ENCODE data around the gene MEX3C. TPM values are rescaled to one million over a fixed set of nuclear protein-coding genes. Genes with fewer than 3 reads are reported as not detected.

Gene MEX3C
- total RNA-seq = 10 to 100 TPM; 54.0 to 71.1 TPM
- total RNA-seq = 118 to 141 reads per million in 2 donors

GRCh38 chr18:51197661-51198424 lies at the start of gene MEX3C:
Gene MEX3C (minus strand): TSS chr18:51197681. CDS start chr18:51197320, 361 bp downstream.
- Mint-ChIP-seq H3K27ac (peak within 1 kb of the TSS; percentile 96), H3K4me3 (peak within 1 kb of the TSS; percentile 96), H3K27me3 (no peaks in the 10 kb centered on the region), H3K4me1 (peaks cover 34% of the 10 kb centered on the region), H3K36me3 (ENCODE audit: low read depth) (no peaks in the 10 kb centered on the region)
- DNase-seq = peak; percentile 96 to 99 (median 98)
- H3K9me3 ChIP-seq (ENCODE audit: control insufficient read depth, low read length, poor library complexity, severe bottlenecking) = no peaks in the 10 kb centered on the region
- ATAC-seq = peak; percentile 86

- H3K4me1 Mint-ChIP-seq = no peaks in the 10 kb centered on the region
- H3K27ac Mint-ChIP-seq = no peak overlapping the region
- ATAC-seq = no peak
- no peaks in the 10 kb centered on the region for H3K9me3 ChIP-seq (ENCODE audit: control insufficient read depth, low read length, poor library complexity, severe bottlenecking)
- no peak for DNase-seq
- H3K36me3 Mint-ChIP-seq (ENCODE audit: low read depth) = no peaks in the 10 kb centered on the region
- H3K4me3 Mint-ChIP-seq = no peak overlapping the region
- peaks cover 6% of the 10 kb centered on the region for H3K27me3 Mint-ChIP-seq
These were observed 43.7 kb upstream of the MEX3C start for GRCh38 chr18:51241226-51241625.

GRCh38 chr18:51236225-51236624 lies 38.7 kb upstream of the MEX3C start:
- peaks cover 2% of the 10 kb centered on the region for H3K4me1 Mint-ChIP-seq
- H3K36me3 Mint-ChIP-seq (ENCODE audit: low read depth) = no peaks in the 10 kb centered on the region
- no peak overlapping the region for H3K27ac Mint-ChIP-seq
- DNase-seq (no peak), ATAC-seq (no peak)
- H3K27me3 Mint-ChIP-seq = peaks cover 31% of the 10 kb centered on the region
- no peaks in the 10 kb centered on the region for H3K9me3 ChIP-seq (ENCODE audit: control insufficient read depth, low read length, poor library complexity, severe bottlenecking)
- H3K4me3 Mint-ChIP-seq = no peak overlapping the region

GRCh38 chr18:51235009-51235789 lies 37.7 kb upstream of the MEX3C start:
- peaks cover 2% of the 10 kb centered on the region for H3K4me1 Mint-ChIP-seq
- DNase-seq (no peak), ATAC-seq (no peak)
- H3K27ac Mint-ChIP-seq = no peak overlapping the region
- H3K9me3 ChIP-seq (ENCODE audit: control insufficient read depth, low read length, poor library complexity, severe bottlenecking) = no peaks in the 10 kb centered on the region
- peaks cover 31% of the 10 kb centered on the region for H3K27me3 Mint-ChIP-seq
- no peaks in the 10 kb centered on the region for H3K36me3 Mint-ChIP-seq (ENCODE audit: low read depth)
- no peak overlapping the region for H3K4me3 Mint-ChIP-seq

- H3K9me3 ChIP-seq (ENCODE audit: control insufficient read depth, low read length, poor library complexity, severe bottlenecking) = no peaks in the 10 kb centered on the region
- no peak overlapping the region for H3K4me3 Mint-ChIP-seq
- no peak overlapping the region for H3K27ac Mint-ChIP-seq
- no peak for ATAC-seq
- no peaks in the 10 kb centered on the region for H3K36me3 Mint-ChIP-seq (ENCODE audit: low read depth)
- peaks cover 31% of the 10 kb centered on the region for H3K27me3 Mint-ChIP-seq
- DNase-seq = no peak
- H3K4me1 Mint-ChIP-seq = peaks cover 2% of the 10 kb centered on the region
These were observed 36.9 kb upstream of the MEX3C start for GRCh38 chr18:51234117-51235008.

GRCh38 chr18:51229328-51229727 lies 31.8 kb upstream of the MEX3C start:
- H3K9me3 ChIP-seq (ENCODE audit: control insufficient read depth, low read length, poor library complexity, severe bottlenecking) = no peaks in the 10 kb centered on the region
- Mint-ChIP-seq H3K27me3 (peaks cover 19% of the 10 kb centered on the region), H3K27ac (no peak overlapping the region), H3K4me1 (no peaks in the 10 kb centered on the region), H3K4me3 (no peak overlapping the region), H3K36me3 (ENCODE audit: low read depth) (no peaks in the 10 kb centered on the region)
- ATAC-seq (no peak), DNase-seq (no peak)

GRCh38 chr18:51227660-51228059 lies 30.2 kb upstream of the MEX3C start:
- H3K27me3 Mint-ChIP-seq = peaks cover 12% of the 10 kb centered on the region
- no peak overlapping the region for H3K4me3 Mint-ChIP-seq
- no peaks in the 10 kb centered on the region for H3K4me1 Mint-ChIP-seq
- no peaks in the 10 kb centered on the region for H3K36me3 Mint-ChIP-seq (ENCODE audit: low read depth)
- H3K9me3 ChIP-seq (ENCODE audit: control insufficient read depth, low read length, poor library complexity, severe bottlenecking) = no peaks in the 10 kb centered on the region
- no peak overlapping the region for H3K27ac Mint-ChIP-seq
- DNase-seq (no peak), ATAC-seq (no peak)

- peaks cover 8% of the 10 kb centered on the region for H3K27me3 Mint-ChIP-seq
- no peak overlapping the region for H3K27ac Mint-ChIP-seq
- H3K9me3 ChIP-seq (ENCODE audit: control insufficient read depth, low read length, poor library complexity, severe bottlenecking) = no peaks in the 10 kb centered on the region
- no peaks in the 10 kb centered on the region for H3K36me3 Mint-ChIP-seq (ENCODE audit: low read depth)
- no peaks in the 10 kb centered on the region for H3K4me1 Mint-ChIP-seq
- ATAC-seq (no peak), DNase-seq (no peak)
- H3K4me3 Mint-ChIP-seq = no peak overlapping the region
These were observed 29.3 kb upstream of the MEX3C start for GRCh38 chr18:51226587-51227350.

GRCh38 chr18:51226068-51226467 lies 28.6 kb upstream of the MEX3C start:
- Mint-ChIP-seq H3K4me1 (no peaks in the 10 kb centered on the region), H3K4me3 (no peak overlapping the region), H3K27me3 (peaks cover 5% of the 10 kb centered on the region), H3K36me3 (ENCODE audit: low read depth) (no peaks in the 10 kb centered on the region), H3K27ac (no peak overlapping the region)
- H3K9me3 ChIP-seq (ENCODE audit: control insufficient read depth, low read length, poor library complexity, severe bottlenecking) = no peaks in the 10 kb centered on the region
- no peak for ATAC-seq
- no peak for DNase-seq

- no peak for DNase-seq
- H3K27ac Mint-ChIP-seq = no peak overlapping the region
- no peak for ATAC-seq
- no peaks in the 10 kb centered on the region for H3K9me3 ChIP-seq (ENCODE audit: control insufficient read depth, low read length, poor library complexity, severe bottlenecking)
- H3K27me3 Mint-ChIP-seq = peaks cover 11% of the 10 kb centered on the region
- H3K4me3 Mint-ChIP-seq = no peak overlapping the region
- H3K36me3 Mint-ChIP-seq (ENCODE audit: low read depth) = peaks cover 2% of the 10 kb centered on the region
- peaks cover 20% of the 10 kb centered on the region for H3K4me1 Mint-ChIP-seq
These were observed 15.1 kb upstream of the MEX3C start for GRCh38 chr18:51212606-51213005.

- Mint-ChIP-seq H3K4me3 (no peak overlapping the region), H3K27me3 (peaks cover 11% of the 10 kb centered on the region), H3K27ac (no peak overlapping the region), H3K4me1 (peaks cover 20% of the 10 kb centered on the region), H3K36me3 (ENCODE audit: low read depth) (peaks cover 2% of the 10 kb centered on the region)
- ATAC-seq (peak; percentile 81), DNase-seq (no peak)
- H3K9me3 ChIP-seq (ENCODE audit: control insufficient read depth, low read length, poor library complexity, severe bottlenecking) = no peaks in the 10 kb centered on the region
These were observed 14.1 kb upstream of the MEX3C start for GRCh38 chr18:51211552-51211951.

- H3K27ac Mint-ChIP-seq = peak overlapping the region; percentile 96
- H3K9me3 ChIP-seq (ENCODE audit: control insufficient read depth, low read length, poor library complexity, severe bottlenecking) = no peaks in the 10 kb centered on the region
- peaks cover 39% of the 10 kb centered on the region for H3K4me1 Mint-ChIP-seq
- DNase-seq (peak; percentile 20 to 32 (median 29)), ATAC-seq (no peak)
- peak overlapping the region; percentile 96 for H3K4me3 Mint-ChIP-seq
- no peaks in the 10 kb centered on the region for H3K36me3 Mint-ChIP-seq (ENCODE audit: low read depth)
- H3K27me3 Mint-ChIP-seq = no peaks in the 10 kb centered on the region
These were observed 445 bp downstream of the MEX3C start for GRCh38 chr18:51196811-51197660.
